ENCODE measurements around the gene PRDX2. TPM values are rescaled to one million over a fixed set of nuclear protein-coding genes. Genes with fewer than 3 reads are reported as not detected.

Gene PRDX2
- total RNA-seq, 1 donor = 155 TPM

- no peaks in the 10 kb centered on the region for H3K79me2 ChIP-seq (ENCODE audit: insufficient read depth, low read length)
- no peaks in the 10 kb centered on the region for H3K9me3 ChIP-seq (ENCODE audit: low read depth, low read length)
- TF ChIP-seq CTCF (IDR thresholded peaks at IDR 0.05; ENCODE audit: extremely low read depth, low read depth, low read length) = no peak
- DNase-seq (ENCODE audit: insufficient read length, low spot score, missing footprints) = peak; percentile 62
- H3K36me3 ChIP-seq (ENCODE audit: insufficient read depth, low read length) = no peaks in the 10 kb centered on the region
- no peak overlapping the region for H3K4me2 ChIP-seq (ENCODE audit: insufficient read depth, low read length)
- H3K27ac ChIP-seq (ENCODE audit: low read depth, low read length) = no peak overlapping the region
- H3K4me1 ChIP-seq (ENCODE audit: insufficient read depth, low read length) = peaks cover 2% of the 10 kb centered on the region
- H3K4me3 ChIP-seq (ENCODE audit: insufficient read depth, low read length) = no peak overlapping the region
- no peak overlapping the region for H2AFZ ChIP-seq (ENCODE audit: low read length)
- no peaks in the 10 kb centered on the region for H3K27me3 ChIP-seq (ENCODE audit: insufficient read depth, low read length)
- no peaks in the 10 kb centered on the region for H4K20me1 ChIP-seq (ENCODE audit: insufficient read depth, low read length)
Observed at GRCh38 chr19:12767150-12767549, 34.5 kb downstream of the PRDX2 start.

GRCh38 chr19:12766051-12766521 is 35.5 kb downstream of the PRDX2 start:
- H3K4me3 ChIP-seq (ENCODE audit: insufficient read depth, low read length) = peak overlapping the region; percentile 78
- no peaks in the 10 kb centered on the region for H3K79me2 ChIP-seq (ENCODE audit: insufficient read depth, low read length)
- no peaks in the 10 kb centered on the region for H4K20me1 ChIP-seq (ENCODE audit: insufficient read depth, low read length)
- H3K4me2 ChIP-seq (ENCODE audit: insufficient read depth, low read length) = peak overlapping the region; percentile 94
- no peaks in the 10 kb centered on the region for H3K4me1 ChIP-seq (ENCODE audit: insufficient read depth, low read length)
- no peaks in the 10 kb centered on the region for H3K36me3 ChIP-seq (ENCODE audit: insufficient read depth, low read length)
- H3K27me3 ChIP-seq (ENCODE audit: insufficient read depth, low read length) = no peaks in the 10 kb centered on the region
- DNase-seq (ENCODE audit: insufficient read length, low spot score, missing footprints) = peak; percentile 100
- no peak overlapping the region for H3K27ac ChIP-seq (ENCODE audit: low read depth, low read length)
- TF ChIP-seq CTCF (IDR thresholded peaks at IDR 0.05; ENCODE audit: extremely low read depth, low read depth, low read length) = peak; percentile 80
- H2AFZ ChIP-seq (ENCODE audit: low read length) = peak overlapping the region; percentile 95
- no peaks in the 10 kb centered on the region for H3K9me3 ChIP-seq (ENCODE audit: low read depth, low read length)

- Histone ChIP-seq H3K4me1 (ENCODE audit: insufficient read depth, low read length) (no peaks in the 10 kb centered on the region), H3K27me3 (ENCODE audit: insufficient read depth, low read length) (no peaks in the 10 kb centered on the region), H3K79me2 (ENCODE audit: insufficient read depth, low read length) (no peaks in the 10 kb centered on the region), H2AFZ (ENCODE audit: low read length) (no peak overlapping the region), H3K27ac (ENCODE audit: low read depth, low read length) (no peak overlapping the region), H3K9me3 (ENCODE audit: low read depth, low read length) (no peaks in the 10 kb centered on the region), H3K4me2 (ENCODE audit: insufficient read depth, low read length) (no peak overlapping the region), H3K4me3 (ENCODE audit: insufficient read depth, low read length) (no peak overlapping the region), H4K20me1 (ENCODE audit: insufficient read depth, low read length) (no peaks in the 10 kb centered on the region), H3K36me3 (ENCODE audit: insufficient read depth, low read length) (no peaks in the 10 kb centered on the region)
- DNase-seq (ENCODE audit: insufficient read length, low spot score, missing footprints) = peak; percentile 36
- TF ChIP-seq CTCF (IDR thresholded peaks at IDR 0.05; ENCODE audit: extremely low read depth, low read depth, low read length) = no peak
Observed at GRCh38 chr19:12764698-12765097, 36.9 kb downstream of the PRDX2 start.

GRCh38 chr19:12763100-12763499 is 38.5 kb downstream of the PRDX2 start:
- Histone ChIP-seq H3K4me3 (ENCODE audit: insufficient read depth, low read length) (no peak overlapping the region), H3K36me3 (ENCODE audit: insufficient read depth, low read length) (no peaks in the 10 kb centered on the region), H3K79me2 (ENCODE audit: insufficient read depth, low read length) (no peaks in the 10 kb centered on the region), H2AFZ (ENCODE audit: low read length) (no peak overlapping the region), H3K27ac (ENCODE audit: low read depth, low read length) (no peak overlapping the region), H4K20me1 (ENCODE audit: insufficient read depth, low read length) (no peaks in the 10 kb centered on the region), H3K9me3 (ENCODE audit: low read depth, low read length) (no peaks in the 10 kb centered on the region), H3K4me2 (ENCODE audit: insufficient read depth, low read length) (no peak overlapping the region), H3K27me3 (ENCODE audit: insufficient read depth, low read length) (no peaks in the 10 kb centered on the region), H3K4me1 (ENCODE audit: insufficient read depth, low read length) (peaks cover under 1% of the 10 kb centered on the region)
- peak; percentile 8 for DNase-seq (ENCODE audit: insufficient read length, low spot score, missing footprints)
- no peak for TF ChIP-seq CTCF (IDR thresholded peaks at IDR 0.05; ENCODE audit: extremely low read depth, low read depth, low read length)
